Peyer's patch (tissue), 4 donors: ENCODE measurements around the gene MB21D2. TPM values are rescaled to one million over a fixed set of nuclear protein-coding genes. Genes with fewer than 3 reads are reported as not detected.

ENCODE experiments used
- DNase-seq, 3 donors: peaks; one replicate each; pipeline ENCODE4 v3.0.0-alpha.2; 2017 to 2019
- H3K27ac ChIP-seq, 4 donors: fragments of 200-600 bp; sonication (generic); one replicate each; pipeline ENCODE4 v1.5.1; 2016 to 2019
- H3K27me3 ChIP-seq, 2 donors: fragments of 200-600 bp; sonication (generic); one replicate each; pipeline ENCODE4 v1.5.1; 2019
- H3K36me3 ChIP-seq, 3 donors: fragments of 200-600 bp; sonication (generic); one replicate each; pipeline ENCODE4 v1.5.1; 2016 to 2019
- H3K4me1 ChIP-seq, 4 donors: fragments of 200-600 bp; sonication (generic); one replicate each; pipeline ENCODE4 v1.5.1; 2016 to 2019
- H3K4me3 ChIP-seq, 4 donors: fragments of 200-600 bp; sonication (generic); 1 replicate in 3 of 4; 2 replicates in 1 of 4; pipeline ENCODE4 v1.5.1; 2016 to 2019; ENCODE audit warnings: mild to moderate bottlenecking in 1 of 4
- H3K9me3 ChIP-seq, 4 donors: fragments of 200-600 bp; sonication (generic); one replicate each; pipeline ENCODE4 v1.5.1; 2016 to 2019; ENCODE audit warnings: mild to moderate bottlenecking in 1 of 4
- CTCF ChIP-seq, 6 experiments: fragments of 450-650 bp in 4 of 6; fragments of 200-600 bp in 2 of 6; sonication (generic) in 1 of 6; IDR thresholded peaks; one replicate each; pipeline ENCODE4 v1.5.1; 2017 to 2019; ENCODE audit warnings: antibody characterized with exemption in 6 of 6, mild to moderate bottlenecking in 3 of 6, moderate library complexity in 1 of 6
- POLR2A ChIP-seq, 2 donors: fragments of 450-650 bp; IDR thresholded peaks; one replicate each; pipeline ENCODE4 v1.5.1; 2017; ENCODE audit warnings: antibody characterized with exemption in 2 of 2, mild to moderate bottlenecking in 2 of 2, moderate library complexity in 2 of 2
- total RNA-seq, 4 donors: library from RNA; depleted of rRNA; stranded (reverse); fragments of >200 nt; gene quantifications; one replicate each; pipeline ENCODE4 v1.1.0, GENCODE V29; 2016

MB21D2 gene
- total RNA-seq, 4 donors from 2014 or later = 6.6 to 16.6 (median 13.0) TPM

- no peak overlapping the region for H3K4me3 ChIP-seq
- no peak for TF ChIP-seq POLR2A (IDR thresholded peaks at IDR 0.05)
- TF ChIP-seq CTCF (IDR thresholded peaks at IDR 0.05) = no peak
- no peaks in the 10 kb centered on the region for H3K36me3 ChIP-seq
- H3K4me1 ChIP-seq = peaks cover 0 to 7% (median 0%) of the 10 kb centered on the region in 4 donors
- H3K27me3 ChIP-seq = no peaks in the 10 kb centered on the region
- H3K9me3 ChIP-seq = no peaks in the 10 kb centered on the region
- DNase-seq = no peak
- no peak overlapping the region for H3K27ac ChIP-seq
Observed at GRCh38 chr3:192929146-192929545, 11.5 kb upstream of the MB21D2 start.

GRCh38 chr3:192928720-192929119 is 11.1 kb upstream of the MB21D2 start:
- H3K9me3 ChIP-seq = no peaks in the 10 kb centered on the region
- DNase-seq = no peak
- H3K36me3 ChIP-seq = no peaks in the 10 kb centered on the region
- H3K27me3 ChIP-seq = no peaks in the 10 kb centered on the region
- no peak overlapping the region for H3K4me3 ChIP-seq
- peaks cover 0 to 7% (median 0%) of the 10 kb centered on the region in 4 donors for H3K4me1 ChIP-seq
- peak in 3 of 6 experiments; percentile 35 to 63 (median 44) for TF ChIP-seq CTCF (IDR thresholded peaks at IDR 0.05)
- TF ChIP-seq POLR2A (IDR thresholded peaks at IDR 0.05) = no peak
- H3K27ac ChIP-seq = no peak overlapping the region

- Histone ChIP-seq H3K27ac (no peak overlapping the region), H3K36me3 (no peaks in the 10 kb centered on the region), H3K27me3 (no peaks in the 10 kb centered on the region), H3K9me3 (no peaks in the 10 kb centered on the region), H3K4me3 (no peak overlapping the region), H3K4me1 (peaks cover 0 to 7% (median 0%) of the 10 kb centered on the region in 4 donors)
- DNase-seq = no peak
- TF ChIP-seq CTCF (IDR thresholded peaks at IDR 0.05) (no peak), POLR2A (IDR thresholded peaks at IDR 0.05) (no peak)
Observed at GRCh38 chr3:192928016-192928415, 10.4 kb upstream of the MB21D2 start.

- Histone ChIP-seq H3K4me3 (no peak overlapping the region), H3K27me3 (no peaks in the 10 kb centered on the region), H3K4me1 (peaks cover 0 to 7% (median 0%) of the 10 kb centered on the region in 4 donors), H3K36me3 (no peaks in the 10 kb centered on the region), H3K27ac (no peak overlapping the region), H3K9me3 (no peaks in the 10 kb centered on the region)
- no peak for DNase-seq
- TF ChIP-seq POLR2A (IDR thresholded peaks at IDR 0.05) (no peak), CTCF (IDR thresholded peaks at IDR 0.05) (no peak)
Observed at GRCh38 chr3:192927016-192927415, 9.4 kb upstream of the MB21D2 start.

- no peak for DNase-seq
Observed at GRCh38 chr3:192923731-192924130, 6.1 kb upstream of the MB21D2 start.

More at GRCh38 chr3:192923731-192924130, 6.1 kb upstream of the MB21D2 start:
- Histone ChIP-seq H3K4me1 (no peaks in the 10 kb centered on the region), H3K9me3 (no peaks in the 10 kb centered on the region), H3K36me3 (no peaks in the 10 kb centered on the region), H3K27ac (no peak overlapping the region), H3K4me3 (no peak overlapping the region), H3K27me3 (no peaks in the 10 kb centered on the region)
- TF ChIP-seq POLR2A (IDR thresholded peaks at IDR 0.05) = no peak
- TF ChIP-seq CTCF (IDR thresholded peaks at IDR 0.05) = no peak
